Measurements from ENCODE around the gene PTCH1.

Gene PTCH1

GRCh38 chr9:95459178-95459577 lies 57.6 kb downstream of the PTCH1 start:
- Histone ChIP-seq H3K4me3 (ENCODE audit: insufficient read depth, low read depth, low read length, poor library complexity, severe bottlenecking) (no peak overlapping the region), H3K36me3 (ENCODE audit: control insufficient read depth, insufficient read depth, low read length) (peaks cover 4% of the 10 kb centered on the region), H3K9me3 (ENCODE audit: control insufficient read depth, low read length) (no peaks in the 10 kb centered on the region), H3K4me1 (ENCODE audit: control insufficient read depth, insufficient read depth, low read length, poor library complexity, severe bottlenecking) (peaks cover 22% of the 10 kb centered on the region), H3K27ac (ENCODE audit: insufficient read depth, low read length, poor library complexity, severe bottlenecking) (no peak overlapping the region), H3K27me3 (replicated peaks; ENCODE audit: control insufficient read depth, insufficient read depth, low read length, poor library complexity, severe bottlenecking) (no peaks in the 10 kb centered on the region)
- DNase-seq, result no peak

GRCh38 chr9:95458666-95459065 lies 58.1 kb downstream of the PTCH1 start:
- DNase-seq, result no peak
- Histone ChIP-seq H3K36me3 (ENCODE audit: control insufficient read depth, insufficient read depth, low read length) (peaks cover 4% of the 10 kb centered on the region), H3K4me3 (ENCODE audit: insufficient read depth, low read depth, low read length, poor library complexity, severe bottlenecking) (no peak overlapping the region), H3K27me3 (replicated peaks; ENCODE audit: control insufficient read depth, insufficient read depth, low read length, poor library complexity, severe bottlenecking) (no peaks in the 10 kb centered on the region), H3K4me1 (ENCODE audit: control insufficient read depth, insufficient read depth, low read length, poor library complexity, severe bottlenecking) (peaks cover 21% of the 10 kb centered on the region), H3K27ac (ENCODE audit: insufficient read depth, low read length, poor library complexity, severe bottlenecking) (no peak overlapping the region), H3K9me3 (ENCODE audit: control insufficient read depth, low read length) (no peaks in the 10 kb centered on the region)

GRCh38 chr9:95457769-95458168 lies 59.0 kb downstream of the PTCH1 start:
- no peak for DNase-seq
- H3K36me3 ChIP-seq (ENCODE audit: control insufficient read depth, insufficient read depth, low read length), result peaks cover 4% of the 10 kb centered on the region
- H3K4me3 ChIP-seq (ENCODE audit: insufficient read depth, low read depth, low read length, poor library complexity, severe bottlenecking), result no peak overlapping the region

GRCh38 chr9:95455714-95456113 lies 61.1 kb downstream of the PTCH1 start:
- no peaks in the 10 kb centered on the region for H3K9me3 ChIP-seq (ENCODE audit: control insufficient read depth, low read length)
- no peaks in the 10 kb centered on the region for H3K4me1 ChIP-seq (ENCODE audit: control insufficient read depth, insufficient read depth, low read length, poor library complexity, severe bottlenecking)
- no peak overlapping the region for H3K4me3 ChIP-seq (ENCODE audit: insufficient read depth, low read depth, low read length, poor library complexity, severe bottlenecking)
- no peak for DNase-seq
- H3K36me3 ChIP-seq (ENCODE audit: control insufficient read depth, insufficient read depth, low read length), result peaks cover 9% of the 10 kb centered on the region
- no peak overlapping the region for H3K27ac ChIP-seq (ENCODE audit: insufficient read depth, low read length, poor library complexity, severe bottlenecking)
- H3K27me3 ChIP-seq (replicated peaks; ENCODE audit: control insufficient read depth, insufficient read depth, low read length, poor library complexity, severe bottlenecking), result no peaks in the 10 kb centered on the region

More at GRCh38 chr9:95457769-95458168, 59.0 kb downstream of the PTCH1 start:
- Histone ChIP-seq H3K4me1 (ENCODE audit: control insufficient read depth, insufficient read depth, low read length, poor library complexity, severe bottlenecking) (peaks cover 13% of the 10 kb centered on the region), H3K27ac (ENCODE audit: insufficient read depth, low read length, poor library complexity, severe bottlenecking) (no peak overlapping the region), H3K27me3 (replicated peaks; ENCODE audit: control insufficient read depth, insufficient read depth, low read length, poor library complexity, severe bottlenecking) (no peaks in the 10 kb centered on the region), H3K9me3 (ENCODE audit: control insufficient read depth, low read length) (no peaks in the 10 kb centered on the region)

- DNase-seq, result no peak
- Histone ChIP-seq H3K4me1 (ENCODE audit: control insufficient read depth, insufficient read depth, low read length, poor library complexity, severe bottlenecking) (no peaks in the 10 kb centered on the region), H3K4me3 (ENCODE audit: insufficient read depth, low read depth, low read length, poor library complexity, severe bottlenecking) (no peak overlapping the region), H3K27me3 (replicated peaks; ENCODE audit: control insufficient read depth, insufficient read depth, low read length, poor library complexity, severe bottlenecking) (no peaks in the 10 kb centered on the region), H3K9me3 (ENCODE audit: control insufficient read depth, low read length) (no peaks in the 10 kb centered on the region), H3K27ac (ENCODE audit: insufficient read depth, low read length, poor library complexity, severe bottlenecking) (no peak overlapping the region), H3K36me3 (ENCODE audit: control insufficient read depth, insufficient read depth, low read length) (peaks cover 11% of the 10 kb centered on the region)
These were observed 64.6 kb downstream of the PTCH1 start for GRCh38 chr9:95452176-95452575.

- Histone ChIP-seq H3K27ac (ENCODE audit: insufficient read depth, low read length, poor library complexity, severe bottlenecking) (no peak overlapping the region), H3K36me3 (ENCODE audit: control insufficient read depth, insufficient read depth, low read length) (peaks cover 20% of the 10 kb centered on the region), H3K27me3 (replicated peaks; ENCODE audit: control insufficient read depth, insufficient read depth, low read length, poor library complexity, severe bottlenecking) (no peaks in the 10 kb centered on the region), H3K4me3 (ENCODE audit: insufficient read depth, low read depth, low read length, poor library complexity, severe bottlenecking) (no peak overlapping the region), H3K9me3 (ENCODE audit: control insufficient read depth, low read length) (no peaks in the 10 kb centered on the region), H3K4me1 (ENCODE audit: control insufficient read depth, insufficient read depth, low read length, poor library complexity, severe bottlenecking) (no peaks in the 10 kb centered on the region)
- no peak for DNase-seq
These were observed 65.7 kb downstream of the PTCH1 start for GRCh38 chr9:95451065-95451426.

- DNase-seq, result no peak
These were observed 66.4 kb downstream of the PTCH1 start for GRCh38 chr9:95450171-95451064.

GRCh38 chr9:95449016-95449415 lies 67.8 kb downstream of the PTCH1 start:
- Histone ChIP-seq H3K27ac (ENCODE audit: insufficient read depth, low read length, poor library complexity, severe bottlenecking) (no peak overlapping the region), H3K27me3 (replicated peaks; ENCODE audit: control insufficient read depth, insufficient read depth, low read length, poor library complexity, severe bottlenecking) (no peaks in the 10 kb centered on the region), H3K4me3 (ENCODE audit: insufficient read depth, low read depth, low read length, poor library complexity, severe bottlenecking) (no peak overlapping the region), H3K9me3 (ENCODE audit: control insufficient read depth, low read length) (no peaks in the 10 kb centered on the region), H3K36me3 (ENCODE audit: control insufficient read depth, insufficient read depth, low read length) (peaks cover 23% of the 10 kb centered on the region), H3K4me1 (ENCODE audit: control insufficient read depth, insufficient read depth, low read length, poor library complexity, severe bottlenecking) (no peaks in the 10 kb centered on the region)
- DNase-seq, result no peak

More at GRCh38 chr9:95450171-95451064, 66.4 kb downstream of the PTCH1 start:
- Histone ChIP-seq H3K36me3 (ENCODE audit: control insufficient read depth, insufficient read depth, low read length) (peaks cover 18% of the 10 kb centered on the region), H3K27me3 (replicated peaks; ENCODE audit: control insufficient read depth, insufficient read depth, low read length, poor library complexity, severe bottlenecking) (no peaks in the 10 kb centered on the region), H3K4me1 (ENCODE audit: control insufficient read depth, insufficient read depth, low read length, poor library complexity, severe bottlenecking) (no peaks in the 10 kb centered on the region), H3K9me3 (ENCODE audit: control insufficient read depth, low read length) (no peaks in the 10 kb centered on the region), H3K4me3 (ENCODE audit: insufficient read depth, low read depth, low read length, poor library complexity, severe bottlenecking) (no peak overlapping the region), H3K27ac (ENCODE audit: insufficient read depth, low read length, poor library complexity, severe bottlenecking) (no peak overlapping the region)

- H3K27me3 ChIP-seq (replicated peaks; ENCODE audit: control insufficient read depth, insufficient read depth, low read length, poor library complexity, severe bottlenecking), result no peaks in the 10 kb centered on the region
- no peak overlapping the region for H3K27ac ChIP-seq (ENCODE audit: insufficient read depth, low read length, poor library complexity, severe bottlenecking)
- DNase-seq, result no peak
- H3K9me3 ChIP-seq (ENCODE audit: control insufficient read depth, low read length), result no peaks in the 10 kb centered on the region
- peaks cover 23% of the 10 kb centered on the region for H3K36me3 ChIP-seq (ENCODE audit: control insufficient read depth, insufficient read depth, low read length)
- H3K4me3 ChIP-seq (ENCODE audit: insufficient read depth, low read depth, low read length, poor library complexity, severe bottlenecking), result no peak overlapping the region
- no peaks in the 10 kb centered on the region for H3K4me1 ChIP-seq (ENCODE audit: control insufficient read depth, insufficient read depth, low read length, poor library complexity, severe bottlenecking)
These were observed 68.9 kb downstream of the PTCH1 start for GRCh38 chr9:95447660-95448420.

GRCh38 chr9:95446984-95447383 lies 69.8 kb downstream of the PTCH1 start:
- Histone ChIP-seq H3K4me1 (ENCODE audit: control insufficient read depth, insufficient read depth, low read length, poor library complexity, severe bottlenecking) (no peaks in the 10 kb centered on the region), H3K27ac (ENCODE audit: insufficient read depth, low read length, poor library complexity, severe bottlenecking) (no peak overlapping the region), H3K9me3 (ENCODE audit: control insufficient read depth, low read length) (no peaks in the 10 kb centered on the region), H3K36me3 (ENCODE audit: control insufficient read depth, insufficient read depth, low read length) (peaks cover 21% of the 10 kb centered on the region), H3K4me3 (ENCODE audit: insufficient read depth, low read depth, low read length, poor library complexity, severe bottlenecking) (no peak overlapping the region), H3K27me3 (replicated peaks; ENCODE audit: control insufficient read depth, insufficient read depth, low read length, poor library complexity, severe bottlenecking) (no peaks in the 10 kb centered on the region)
- DNase-seq, result no peak
